Tibial artery (tissue), 4 donors: Measurements from ENCODE around the gene STAT5B.

Experiments used
- DNase-seq, 2 donors: peaks; one replicate each; pipeline ENCODE4 v3.0.0-alpha.2; 2019
- H3K27ac ChIP-seq, 2 donors: fragments of 200-600 bp; sonication (generic) in 1 of 2; 1 replicate in 1 of 2; 2 replicates in 1 of 2; pipeline ENCODE4 v1.5.1; 2018 to 2019; ENCODE audit warnings: mild to moderate bottlenecking in 1 of 2
- H3K27me3 ChIP-seq, 2 donors: fragments of 200-600 bp; sonication (generic) in 1 of 2; one replicate each; pipeline versions ENCODE4 v1.5.1 to v1.6.0; 2016 to 2019
- H3K36me3 ChIP-seq, 3 donors: fragments of 200-600 bp; sonication (generic) in 2 of 3; one replicate each; pipeline ENCODE4 v1.5.1; 2016 to 2019; ENCODE audit warnings: mild to moderate bottlenecking in 2 of 3
- H3K4me1 ChIP-seq, 4 donors: fragments of 200-600 bp; sonication (generic) in 2 of 4; 1 replicate in 3 of 4; 2 replicates in 1 of 4; pipeline ENCODE4 v1.5.1; 2016 to 2019
- H3K4me3 ChIP-seq, 2 donors: fragments of 200-600 bp; sonication (generic) in 1 of 2; 1 replicate in 1 of 2; 2 replicates in 1 of 2; pipeline ENCODE4 v1.5.1; 2018 to 2019; ENCODE audit warnings: mild to moderate bottlenecking in 2 of 2
- H3K9me3 ChIP-seq, 3 donors: fragments of 200-600 bp; sonication (generic) in 1 of 3; one replicate each; pipeline ENCODE4 v1.5.1; 2016 to 2019
- CTCF ChIP-seq, 2 experiments: fragments of 200-600 bp in 1 of 2; fragments of 450-650 bp in 1 of 2; IDR thresholded peaks; one replicate each; pipeline ENCODE4 v1.5.1; 2017 to 2019; ENCODE audit warnings: antibody characterized with exemption in 2 of 2, mild to moderate bottlenecking in 1 of 2, moderate library complexity in 1 of 2
- intact Hi-C: fragments of 100-400 bp; cut with DNase I; formaldehyde crosslinking; loops from one replicate; pipeline ENCODE4 v1.15.0; 2023; ENCODE audit warnings: low total_unique reads

Gene STAT5B

GRCh38 chr17:42277342-42277712 is 1.1 kb upstream of the STAT5B start:
- Histone ChIP-seq H3K27me3 (no peaks in the 10 kb centered on the region), H3K4me3 (peak overlapping the region; percentile 77 to 94), H3K9me3 (no peaks in the 10 kb centered on the region), H3K27ac (peak overlapping the region; percentile 90 to 96), H3K4me1 (peaks cover 0 to 35% (median 9%) of the 10 kb centered on the region in 4 donors), H3K36me3 (no peaks in the 10 kb centered on the region)
- intact Hi-C loops = no loop called here
- no peak for TF ChIP-seq CTCF (IDR thresholded peaks at IDR 0.05)
- DNase-seq = no peak

- Histone ChIP-seq H3K4me1 (peaks cover 0 to 35% (median 10%) of the 10 kb centered on the region in 4 donors), H3K36me3 (no peaks in the 10 kb centered on the region), H3K9me3 (no peaks in the 10 kb centered on the region), H3K27me3 (no peaks in the 10 kb centered on the region), H3K4me3 (peak overlapping the region; percentile 77 to 94), H3K27ac (peak overlapping the region; percentile 90 to 96)
- peak; percentile 82 to 86 for DNase-seq
- intact Hi-C loops = no loop called here
- no peak for TF ChIP-seq CTCF (IDR thresholded peaks at IDR 0.05)
Observed at GRCh38 chr17:42276609-42277341, 584 bp upstream of the STAT5B start.

DNA sequence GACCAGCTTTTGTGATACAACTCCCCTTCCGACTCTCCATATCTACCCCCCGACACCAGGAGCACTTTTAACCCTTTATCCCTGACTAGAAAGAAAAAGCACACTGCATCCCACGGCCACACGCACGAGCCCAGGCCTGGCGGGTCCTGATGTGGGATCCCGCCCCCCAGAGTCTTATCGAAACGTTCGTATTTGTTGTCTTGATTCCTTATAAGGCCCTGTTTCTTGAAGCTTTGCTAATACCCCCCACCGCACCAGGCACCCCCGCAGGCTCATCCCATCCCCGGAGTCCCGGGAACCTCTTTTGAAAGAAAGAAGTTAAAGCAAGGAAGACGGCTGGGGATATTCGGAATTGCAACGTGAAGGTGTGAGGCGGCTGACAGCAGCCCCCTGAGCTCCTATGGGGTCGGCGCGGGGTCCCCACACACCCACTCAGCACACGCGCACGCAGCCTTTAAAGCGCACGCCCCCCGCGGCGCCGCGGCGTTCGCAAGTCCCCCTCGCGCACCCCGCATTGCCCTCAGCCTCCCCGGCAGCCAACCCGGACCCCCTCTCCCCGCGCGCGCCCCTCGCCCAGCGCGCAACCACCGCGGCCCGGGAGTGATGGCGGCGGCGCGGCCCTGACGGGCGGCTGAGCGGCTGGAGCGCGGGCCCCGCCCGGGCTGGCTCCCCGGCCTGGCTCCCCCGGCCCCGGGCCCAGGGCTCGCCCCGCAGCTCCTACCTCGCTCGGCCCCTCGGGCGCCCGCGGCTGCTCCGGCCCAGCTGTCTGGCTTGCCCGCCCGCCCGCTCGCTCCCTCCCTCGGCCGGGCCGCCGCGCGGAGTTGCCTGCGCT is 448 bp downstream of the STAT5B start:
- TF ChIP-seq CTCF (IDR thresholded peaks at IDR 0.05) = no peak
- Histone ChIP-seq H3K36me3 (no peaks in the 10 kb centered on the region), H3K27me3 (no peaks in the 10 kb centered on the region), H3K4me3 (peak overlapping the region; percentile 77 to 94), H3K27ac (peak overlapping the region; percentile 90 to 96), H3K9me3 (no peaks in the 10 kb centered on the region), H3K4me1 (peaks cover 0 to 39% (median 10%) of the 10 kb centered on the region in 4 donors)
- DNase-seq = no peak
- intact Hi-C loops = no loop called here

GRCh38 chr17:42274812-42275526 is 1.2 kb downstream of the STAT5B start:
- intact Hi-C loops = no loop called here

More at GRCh38 chr17:42274812-42275526, 1.2 kb downstream of the STAT5B start:
- TF ChIP-seq CTCF (IDR thresholded peaks at IDR 0.05) = no peak
- Histone ChIP-seq H3K27ac (peak overlapping the region; percentile 90 to 96), H3K27me3 (no peaks in the 10 kb centered on the region), H3K36me3 (no peaks in the 10 kb centered on the region), H3K4me3 (peak overlapping the region; percentile 77 to 94), H3K9me3 (no peaks in the 10 kb centered on the region), H3K4me1 (peaks cover 0 to 44% (median 10%) of the 10 kb centered on the region in 4 donors)
- no peak for DNase-seq
